TTC549 (cell line): ENCODE measurements around the gene ANAPC5.
"Not testable (repeated sequence)": the region's sequence is repeated elsewhere in the genome, so short reads cannot be mapped to it uniquely, and the experiment has no call there.

ENCODE experiments used
- FAIRE-seq: peaks from 2 replicates; lab custom pipeline; 2012; peaks lifted over from hg19 to GRCh38; lab: Jason Lieb, UNC

ANAPC5 gene

DNA sequence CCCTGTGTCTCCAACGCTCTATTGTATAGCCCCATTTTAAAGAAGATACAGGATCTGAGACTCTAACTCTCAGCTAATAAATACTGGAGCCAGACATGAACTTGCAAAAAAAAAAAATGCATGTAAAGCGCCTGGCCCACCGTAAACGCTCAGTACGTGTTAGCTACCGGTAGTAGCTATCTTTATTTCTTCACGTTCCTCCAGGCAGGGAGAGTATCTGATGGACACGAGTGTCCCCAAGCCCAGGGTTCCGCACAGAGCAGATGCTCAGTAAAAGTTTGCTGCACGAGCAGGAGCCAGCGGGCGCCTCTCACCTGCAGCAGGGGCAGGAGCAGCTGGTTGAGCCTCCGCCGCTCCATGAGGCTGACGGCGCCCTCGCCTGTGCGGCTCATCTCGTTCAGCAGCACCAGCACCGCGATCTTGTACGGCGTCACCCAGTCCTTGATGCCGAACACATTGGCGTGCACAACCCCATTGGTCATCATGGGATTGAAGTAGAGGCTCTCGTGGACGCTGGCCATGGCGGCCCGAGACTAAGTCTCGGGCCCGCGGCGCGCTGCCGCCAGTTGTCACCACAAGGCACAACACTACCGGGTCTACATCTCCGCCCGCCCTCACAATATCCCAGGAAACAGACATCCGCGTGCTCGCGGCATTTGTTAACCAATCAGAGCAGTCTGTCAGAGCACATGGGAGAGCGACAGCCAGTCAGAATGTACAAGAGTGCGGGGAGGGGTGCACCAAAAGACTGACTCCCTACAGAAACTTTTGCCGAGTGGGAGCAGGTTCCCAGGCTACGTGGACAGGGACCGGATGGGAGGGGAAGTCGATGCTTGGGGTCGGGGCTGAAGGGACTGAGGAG is at the start of gene ANAPC5:
Gene ANAPC5, minus strand, starts transcription at position 592 of the 862 bp plus-strand sequence. Its CDS starts 71 bp downstream, at position 521.
- FAIRE-seq, result peak; percentile 69

- no peak for FAIRE-seq
Observed at GRCh38 chr12:121400332-121401139, 48.3 kb upstream of the ANAPC5 start.

DNA sequence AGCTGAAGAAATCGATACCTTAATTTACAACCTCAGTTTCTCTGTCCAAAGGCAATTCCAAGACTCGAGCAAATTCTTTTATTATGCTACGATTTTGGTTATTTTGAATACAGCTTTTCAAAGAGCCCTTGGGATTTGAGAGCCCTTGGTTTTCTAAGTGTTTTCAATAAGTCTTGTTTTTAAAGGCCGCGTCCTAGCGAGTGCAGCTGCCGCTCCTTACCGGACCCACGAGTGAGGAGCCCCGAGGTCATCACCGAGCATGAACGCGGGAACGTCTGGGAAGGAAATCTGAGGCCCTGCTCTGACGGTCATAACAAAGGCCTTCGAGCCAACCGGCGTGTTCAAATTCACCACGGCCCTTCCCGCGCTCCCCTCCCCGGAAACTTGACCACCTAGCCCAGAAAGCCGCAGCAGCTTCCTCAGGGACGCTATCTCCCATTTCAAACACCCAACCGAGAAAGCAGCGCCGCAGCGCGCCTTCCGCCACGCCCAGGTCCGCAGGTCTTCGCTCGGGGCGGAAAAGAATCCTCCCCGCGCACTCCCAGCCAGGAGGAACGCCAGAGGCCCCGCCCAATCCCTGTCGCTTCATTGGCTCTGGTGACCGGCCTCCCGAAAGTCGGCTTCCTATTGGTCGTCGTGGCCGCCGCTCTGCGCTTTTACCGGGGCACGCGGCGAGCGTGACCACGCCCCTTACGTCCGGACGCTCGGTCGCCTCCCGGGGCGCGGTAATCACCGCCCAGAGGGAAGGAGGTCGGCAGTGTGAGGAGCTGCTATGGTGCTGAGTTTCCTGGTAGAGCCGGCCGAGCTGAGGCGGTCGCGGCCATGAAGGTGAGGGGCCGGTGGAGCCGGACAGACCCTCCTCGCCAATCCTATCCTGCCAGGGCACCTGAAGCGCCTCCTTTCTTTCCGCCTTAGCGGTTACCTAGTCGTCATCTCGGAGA is 47.5 kb upstream of the ANAPC5 start, which contains the start of gene RNF34:
Gene RNF34, plus strand, starts transcription at position 728 of the 941 bp plus-strand sequence. Its CDS starts 95 bp downstream, at position 823.
- FAIRE-seq, result peak; percentile 66

DNA sequence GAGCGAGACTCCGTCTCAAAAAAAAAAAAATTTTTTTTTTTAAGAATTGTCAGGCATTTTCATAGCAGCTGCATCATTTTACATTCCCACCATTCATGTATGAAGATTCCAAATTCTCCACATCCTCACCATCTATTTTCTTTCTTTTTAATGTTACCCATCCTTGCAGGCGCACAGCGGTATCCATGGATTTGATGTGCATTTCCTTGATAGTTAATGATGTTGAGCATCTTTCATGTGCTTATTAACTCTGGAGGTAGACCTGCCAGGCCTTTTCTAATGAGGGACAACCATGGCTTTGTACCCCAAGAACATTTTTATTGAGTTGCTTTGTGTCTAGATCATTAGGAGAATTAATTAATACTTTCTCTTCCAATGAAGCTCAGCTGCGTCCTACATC is 46.1 kb upstream of the ANAPC5 start:
- no peak for FAIRE-seq

GRCh38 chr12:121397521-121397920 is 45.3 kb upstream of the ANAPC5 start:
- FAIRE-seq, result no peak

- FAIRE-seq, result no peak
Observed at GRCh38 chr12:121392325-121392716, 40.1 kb upstream of the ANAPC5 start.

DNA sequence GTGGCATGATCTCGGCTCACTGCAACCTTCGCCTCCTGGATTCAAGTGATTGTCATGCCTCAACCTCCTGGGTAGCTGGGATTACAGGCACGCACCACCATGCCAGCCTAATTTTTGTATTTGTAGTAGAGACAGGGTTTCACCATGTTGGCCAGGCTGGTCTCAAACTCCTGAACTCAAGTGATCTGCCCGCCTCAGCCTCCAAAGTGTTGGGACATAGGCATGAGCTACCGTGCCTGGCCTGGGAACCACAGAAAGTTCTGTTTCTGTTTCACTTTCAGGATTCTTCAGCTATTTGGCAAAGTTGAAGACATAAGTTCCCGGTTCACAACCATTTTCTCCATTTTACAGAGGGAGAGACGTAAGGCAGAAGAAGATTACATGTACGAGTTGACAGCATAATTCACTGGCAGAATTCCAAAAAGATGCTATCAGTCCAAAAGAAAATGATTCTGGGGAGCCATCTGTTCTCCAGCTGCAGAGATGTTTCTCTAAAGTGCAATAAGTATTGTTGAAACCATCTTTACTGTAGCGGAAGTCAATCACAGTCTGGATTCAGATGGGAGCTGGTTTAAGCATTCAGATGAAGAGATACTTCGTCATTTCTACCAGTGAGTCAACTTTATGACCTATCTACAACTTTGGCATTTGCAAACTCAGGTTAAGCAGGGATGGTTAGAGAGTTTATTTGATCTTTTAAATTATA is 39.6 kb upstream of the ANAPC5 start:
- no peak for FAIRE-seq

- FAIRE-seq, result no peak
Observed at GRCh38 chr12:121390856-121391255, 38.6 kb upstream of the ANAPC5 start.

GRCh38 chr12:121388421-121388981 is 36.3 kb upstream of the ANAPC5 start:
- no peak for FAIRE-seq

- FAIRE-seq, result not testable (repeated sequence)
Observed at GRCh38 chr12:121384891-121385290, 32.7 kb upstream of the ANAPC5 start.

GRCh38 chr12:121383601-121384021 is 31.4 kb upstream of the ANAPC5 start:
- FAIRE-seq, result no peak

GRCh38 chr12:121379945-121380344 is 27.7 kb upstream of the ANAPC5 start:
- FAIRE-seq, result no peak

GRCh38 chr12:121378736-121379135 is 26.5 kb upstream of the ANAPC5 start:
- no peak for FAIRE-seq

- FAIRE-seq, result no peak
Observed at GRCh38 chr12:121376754-121377697, 24.8 kb upstream of the ANAPC5 start.

DNA sequence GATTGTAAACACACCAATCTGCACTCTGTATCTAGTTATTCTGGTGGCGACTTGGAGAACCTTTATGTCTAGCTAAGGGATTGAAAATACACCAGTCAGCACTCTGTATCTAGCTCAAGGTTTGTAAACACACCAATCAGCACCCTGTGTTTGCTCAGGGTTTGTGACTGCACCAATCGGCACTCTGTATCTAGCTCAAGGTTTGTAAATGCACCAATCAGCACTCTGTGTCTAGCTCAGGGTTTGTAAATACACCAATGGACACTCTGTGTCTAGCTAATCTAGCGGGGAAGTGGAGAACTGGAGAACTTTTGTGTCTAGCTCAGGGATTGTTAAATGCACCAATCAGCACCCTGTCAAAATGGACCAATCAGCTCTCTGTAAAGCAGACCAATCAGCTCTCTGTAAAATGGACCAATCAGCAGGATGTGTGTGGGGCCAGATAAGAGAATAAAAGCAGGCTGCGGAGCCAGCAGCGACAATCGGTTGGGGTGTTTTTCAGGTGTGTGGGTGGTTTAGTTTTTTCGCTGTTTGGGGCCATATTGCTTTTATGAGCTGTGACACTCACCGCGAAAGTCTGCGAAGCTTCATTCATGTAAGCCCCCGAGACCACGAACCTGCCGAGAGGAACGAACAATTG is 22.9 kb upstream of the ANAPC5 start:
- not testable (repeated sequence) for FAIRE-seq

DNA sequence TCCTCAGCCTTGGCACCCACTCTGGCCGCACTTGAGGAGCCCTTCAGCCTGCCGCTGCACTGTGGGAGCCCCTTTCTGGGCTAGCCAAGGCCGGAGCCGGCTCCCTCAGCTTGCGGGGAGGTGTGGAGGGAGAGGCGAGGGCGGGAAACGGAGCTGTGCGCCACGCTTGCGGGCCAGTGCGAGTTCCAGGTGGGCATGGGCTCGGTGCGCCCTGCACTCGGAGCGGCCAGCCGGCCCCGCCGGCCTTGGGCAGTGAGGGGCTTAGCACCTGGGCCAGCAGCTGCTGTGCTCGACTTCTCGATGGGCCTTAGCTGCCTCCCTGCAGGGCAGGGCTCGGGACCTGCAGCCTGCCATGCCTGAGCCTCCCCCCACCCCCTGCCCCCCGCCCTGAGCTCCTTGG is 22.1 kb upstream of the ANAPC5 start:
- FAIRE-seq, result not testable (repeated sequence)

DNA sequence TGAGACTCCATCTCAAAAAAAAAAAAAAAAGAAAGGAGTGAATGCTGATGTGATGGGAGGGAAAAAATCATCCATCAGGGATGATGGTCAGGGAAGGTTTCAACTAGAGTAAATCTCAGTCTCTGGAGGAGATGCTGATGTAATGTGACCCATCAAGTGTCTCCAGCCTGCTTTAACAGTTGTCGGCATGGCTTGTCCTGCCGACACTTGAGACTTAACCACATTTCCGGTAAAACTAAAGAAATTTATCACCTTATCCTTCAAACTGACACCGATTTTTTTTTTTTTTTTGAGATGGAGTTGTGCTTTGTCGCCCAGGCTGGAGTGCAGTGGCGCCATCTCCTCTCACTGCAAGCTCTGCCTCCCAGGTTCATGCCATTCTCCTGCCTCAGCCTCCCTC is 21.5 kb upstream of the ANAPC5 start:
- FAIRE-seq, result no peak

- no peak for FAIRE-seq
Observed at GRCh38 chr12:121371404-121371803, 19.2 kb upstream of the ANAPC5 start.

DNA sequence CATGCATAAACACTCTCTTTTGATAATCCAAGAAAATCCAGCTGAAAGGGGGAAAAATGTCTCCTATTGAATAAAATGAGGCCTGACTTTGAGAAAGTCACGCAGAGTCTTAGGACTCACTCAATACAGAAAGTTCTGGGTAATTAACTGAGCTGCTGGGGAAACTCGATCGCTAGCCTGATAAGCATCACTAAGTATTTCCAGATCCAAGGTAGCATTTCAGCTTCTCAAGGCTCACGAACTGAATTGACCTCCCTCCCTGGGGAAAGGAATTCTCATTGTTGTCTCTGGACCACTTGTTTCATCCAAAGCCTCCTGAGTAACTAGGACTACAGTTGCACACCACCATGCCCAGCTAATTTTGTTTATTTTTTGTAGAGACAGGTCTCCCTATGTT is 13.8 kb upstream of the ANAPC5 start:
- FAIRE-seq, result no peak
